ENCODE data around the gene UBXN4. TPM values are rescaled to one million over a fixed set of nuclear protein-coding genes. Genes with fewer than 3 reads are reported as not detected.

UBXN4 gene
- total and polyA plus RNA-seq, 2 donors (not counting 1 experiment from before 2014, with no cell fraction given) = 41.7 to 113 TPM

DNA sequence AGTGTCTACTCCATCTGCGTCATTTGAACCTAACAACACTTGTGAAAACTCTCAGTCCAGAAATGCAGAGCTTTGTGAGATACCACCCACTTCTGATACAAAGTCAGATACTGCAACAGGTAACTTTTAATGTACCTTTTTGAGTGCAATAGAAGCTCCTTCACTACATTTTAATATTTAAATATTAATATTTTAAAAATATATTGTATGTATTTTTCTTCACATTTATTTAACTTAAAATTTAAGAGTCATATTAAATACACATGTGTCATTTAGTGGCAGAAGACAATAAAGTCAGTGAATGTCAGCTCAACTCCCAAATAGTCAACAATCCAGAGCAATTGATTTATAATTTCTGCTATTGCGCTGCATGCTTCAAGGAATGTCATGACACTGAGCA lies 13.9 kb downstream of the UBXN4 start:
- intact Hi-C loops (cut with micrococcal nuclease) = no loop called here
- no peak for ATAC-seq (ENCODE audit: low read depth)
- Histone ChIP-seq H3K9me3 (ENCODE audit: control extremely low read depth in 1 of 3, control insufficient read depth in 2 of 3, insufficient read depth in 1 of 3, low read length in 2 of 3) (peaks cover 5 to 14% (median 6%) of the 10 kb centered on the region in 3 donors), H3K4me1 (ENCODE audit: control insufficient read depth in 2 of 2, insufficient read depth in 2 of 2, low read length in 2 of 2) (no peaks in the 10 kb centered on the region), H4K20me1 (ENCODE audit: control insufficient read depth, insufficient read depth, low read length, poor library complexity, severe bottlenecking) (no peaks in the 10 kb centered on the region), H3K4me2 (replicated peaks; ENCODE audit: low read depth, low read length, poor library complexity, severe bottlenecking) (no peak overlapping the region), H3K79me2 (ENCODE audit: control insufficient read depth, insufficient read depth, low read length) (peaks cover 44% of the 10 kb centered on the region), H3K4me3 (ENCODE audit: control extremely low read depth in 1 of 5, extremely low read depth in 1 of 5, insufficient read depth in 1 of 5, low read depth in 2 of 5, low read length in 4 of 5) (no peak overlapping the region), H3K27ac (ENCODE audit: low read length in 2 of 2) (no peak overlapping the region), H3K27me3 (replicated peaks in 1 of 4; ENCODE audit: control extremely low read depth in 1 of 4, control insufficient read depth in 3 of 4, insufficient read depth in 4 of 4, low read length in 3 of 4) (no peaks in the 10 kb centered on the region), H3K36me3 (replicated peaks in 1 of 2; ENCODE audit: control extremely low read depth in 1 of 2, control insufficient read depth in 1 of 2, extremely low read depth in 1 of 2, insufficient read depth in 2 of 2, low read length in 1 of 2) (peaks cover 0 to 58% of the 10 kb centered on the region in 2 experiments), H2AFZ (ENCODE audit: insufficient read depth, low read depth, low read length, poor library complexity, severe bottlenecking) (no peak overlapping the region), H3K9ac (ENCODE audit: low read length) (no peak overlapping the region)
- H3K9me3 Mint-ChIP-seq (ENCODE audit: insufficient read depth) = peaks cover 2% of the 10 kb centered on the region
- POLR2A ChIA-PET = interaction anchor here (0.6 kb wide), 1 partner anchor 1805 kb away, joined by 3 read pairs; no protein-coding TSS in a partner anchor
- 100% methylated on average over 1 of the region's 2 CpGs for whole genome bisulfite sequencing (ENCODE audit: insufficient coverage)
- H3K27ac Mint-ChIP-seq = no peak overlapping the region
- TF ChIP-seq CTCF (IDR thresholded peaks at IDR 0.05) (no peak), EZH2 (IDR thresholded peaks at IDR 0.05; ENCODE audit: borderline replicate concordance, insufficient read depth, low read depth, low read length, poor library complexity, severe bottlenecking) (no peak)
- no peaks in the 10 kb centered on the region for H3K4me1 Mint-ChIP-seq
- no peak overlapping the region for H3K4me3 Mint-ChIP-seq
- DNase-seq = no peak
- H3K27me3 Mint-ChIP-seq = no peaks in the 10 kb centered on the region
- CTCF ChIA-PET = interaction anchor here (1.2 kb wide), 1 partner anchor 11 kb away, joined by 3 read pairs; no protein-coding TSS in a partner anchor

- H3K36me3 ChIP-seq (replicated peaks in 1 of 2; ENCODE audit: control extremely low read depth in 1 of 2, control insufficient read depth in 1 of 2, extremely low read depth in 1 of 2, insufficient read depth in 2 of 2, low read length in 1 of 2) = peaks cover 2 to 68% of the 10 kb centered on the region in 2 experiments
- no peak for TF ChIP-seq CTCF (IDR thresholded peaks at IDR 0.05)
- TF ChIP-seq EZH2 (IDR thresholded peaks at IDR 0.05; ENCODE audit: borderline replicate concordance, insufficient read depth, low read depth, low read length, poor library complexity, severe bottlenecking) = no peak
- POLR2A ChIA-PET = no interaction called here
- peaks cover 43% of the 10 kb centered on the region for H3K79me2 ChIP-seq (ENCODE audit: control insufficient read depth, insufficient read depth, low read length)
- CTCF ChIA-PET = no interaction called here
- no peaks in the 10 kb centered on the region for H3K27me3 Mint-ChIP-seq
- H3K27ac Mint-ChIP-seq = no peak overlapping the region
- no peak overlapping the region for H3K9ac ChIP-seq (ENCODE audit: low read length)
- no peak overlapping the region for H2AFZ ChIP-seq (ENCODE audit: insufficient read depth, low read depth, low read length, poor library complexity, severe bottlenecking)
- intact Hi-C loops (cut with micrococcal nuclease) = no loop called here
- no peak overlapping the region for H3K4me3 Mint-ChIP-seq
- H3K4me3 ChIP-seq (ENCODE audit: control extremely low read depth in 1 of 5, extremely low read depth in 1 of 5, insufficient read depth in 1 of 5, low read depth in 2 of 5, low read length in 4 of 5) = no peak overlapping the region
- 100% methylated on average over 1 of the region's 1 CpG for WGBS (ENCODE audit: insufficient coverage)
- no peaks in the 10 kb centered on the region for H3K27me3 ChIP-seq (replicated peaks in 1 of 4; ENCODE audit: control extremely low read depth in 1 of 4, control insufficient read depth in 3 of 4, insufficient read depth in 4 of 4, low read length in 3 of 4)
- no peaks in the 10 kb centered on the region for H3K4me1 ChIP-seq (ENCODE audit: control insufficient read depth in 2 of 2, insufficient read depth in 2 of 2, low read length in 2 of 2)
- no peaks in the 10 kb centered on the region for H3K4me1 Mint-ChIP-seq
- H3K9me3 ChIP-seq (ENCODE audit: control extremely low read depth in 1 of 3, control insufficient read depth in 2 of 3, insufficient read depth in 1 of 3, low read length in 2 of 3) = peaks cover 5 to 14% (median 6%) of the 10 kb centered on the region in 3 donors
- no peak for ATAC-seq (ENCODE audit: low read depth)
- no peak overlapping the region for H3K27ac ChIP-seq (ENCODE audit: low read length in 2 of 2)
- no peak for DNase-seq
- H3K9me3 Mint-ChIP-seq (ENCODE audit: insufficient read depth) = peaks cover 2% of the 10 kb centered on the region
- H3K4me2 ChIP-seq (replicated peaks; ENCODE audit: low read depth, low read length, poor library complexity, severe bottlenecking) = no peak overlapping the region
- no peaks in the 10 kb centered on the region for H4K20me1 ChIP-seq (ENCODE audit: control insufficient read depth, insufficient read depth, low read length, poor library complexity, severe bottlenecking)
These were observed 15.0 kb downstream of the UBXN4 start for GRCh38 chr2:135756692-135757091.
